Ovary (tissue), 9 donors: Measurements from ENCODE around the gene ACSF3. TPM values are rescaled to one million over a fixed set of nuclear protein-coding genes. Genes with fewer than 3 reads are reported as not detected.

ENCODE experiments used
- DNase-seq, 5 donors: peaks; one replicate each; pipeline ENCODE4 v3.0.0-alpha.2; 2019 to 2020
- H3K27ac ChIP-seq, 2 donors: fragments of 200-600 bp; one replicate each; pipeline versions ENCODE4 v1.5.1 to v1.8.0; 2019 to 2022
- H3K27me3 ChIP-seq: fragments of 200-600 bp; one replicate; pipeline ENCODE4 v1.8.0; 2022
- H3K36me3 ChIP-seq: fragments of 200-600 bp; sonication (generic); one replicate; pipeline ENCODE4 v1.5.1; 2019
- H3K4me1 ChIP-seq: one replicate; pipeline ENCODE4 v1.8.1; 2013; ENCODE audit warnings: mild to moderate bottlenecking, moderate library complexity; ENCODE audit not compliant: insufficient read depth
- H3K4me3 ChIP-seq: fragments of 200-600 bp; sonication (generic); one replicate; pipeline ENCODE4 v1.5.1; 2017
- H3K9me3 ChIP-seq, 2 donors: fragments of 200-600 bp in 1 of 2; sonication (generic) in 1 of 2; one replicate each; pipeline versions ENCODE4 v1.5.1 to v1.8.1; 2013 to 2019; ENCODE audit warnings: mild to moderate bottlenecking in 1 of 2, moderate library complexity in 1 of 2
- EP300 ChIP-seq: sonication (generic); formaldehyde crosslinking; IDR thresholded peaks from one replicate; pipeline ENCODE4 v1.6.1; 2017; ENCODE audit warnings: antibody characterized with exemption
- POLR2A ChIP-seq: fragments of 450-650 bp; IDR thresholded peaks from one replicate; pipeline ENCODE4 v1.6.1; 2017; ENCODE audit warnings: antibody characterized with exemption, mild to moderate bottlenecking, moderate library complexity
- WGBS, 3 donors: extraction: QIAGEN DNeasy Blood & Tissue Kit in 1 of 3; methylation state at CpG; one replicate each; pipeline versions ENCODE4 v1.1.5 to v1.1.7; 2013 to 2017; 5-methylcytosine and 5-hydroxymethylcytosine counted together
- intact Hi-C, 4 donors: fragments of 100-400 bp; cut with DNase I; formaldehyde crosslinking; loops; one replicate each; pipeline versions ENCODE4 v1.11.0 to v1.15.1; 2022 to 2023
- polyA plus RNA-seq, 2 donors: library from polyadenylated mRNA; stranded (reverse); fragments of 200-250 nt in 1 of 2; fragments of 350-450 nt in 1 of 2; fragmentation: Illumina TruSeq in 1 of 2; extraction: RNeasy Lipid Tissue Mini Kit (QIAGEN cat#74804) in 1 of 2; gene quantifications; one replicate each; pipeline ENCODE4 v1.2.3, GENCODE V29; 2013 to 2014
- total RNA-seq, 7 donors: library from RNA; depleted of rRNA in 2 of 7; stranded (reverse); fragments of >200 nt in 2 of 7; fragmentation: NEBNext Ultra II Directional in 3 of 7; extraction: Animal tissue kit (Norgen Biotek cat#: 25700) in 3 of 7; gene quantifications; one replicate each; pipeline versions ENCODE4 v1.1.0 to v1.2.4, GENCODE V29; 2016 to 2023
- TF ChIP-seq, protein P1 (sequence below), 3 donors: fragments of 450-650 bp in 2 of 3; fragments of 200-600 bp in 1 of 3; IDR thresholded peaks; one replicate each; pipeline versions ENCODE4 v1.5.1 to v1.8.0; 2016 to 2022; ENCODE audit warnings: antibody characterized with exemption in 3 of 3, mild to moderate bottlenecking in 1 of 3
- donor health status: DM: no; HTN: no; CAD: no; lungs with moderate emphysema.
- donor health status: DM: no; HTN: no; CAD: no.
- donor health status: Bipolar disorder and iron deficiency.
- donor health status: DM: yes; HTN: yes; CAD: no.
- donor health status: DM: no; HTN: no; CAD: no.
- donor health status: DM: yes; HTN: yes; CAD: no.

Gene ACSF3
- total and polyA plus RNA-seq, 9 donors: 16.2 to 40.9 (median 28.0) TPM

DNA sequence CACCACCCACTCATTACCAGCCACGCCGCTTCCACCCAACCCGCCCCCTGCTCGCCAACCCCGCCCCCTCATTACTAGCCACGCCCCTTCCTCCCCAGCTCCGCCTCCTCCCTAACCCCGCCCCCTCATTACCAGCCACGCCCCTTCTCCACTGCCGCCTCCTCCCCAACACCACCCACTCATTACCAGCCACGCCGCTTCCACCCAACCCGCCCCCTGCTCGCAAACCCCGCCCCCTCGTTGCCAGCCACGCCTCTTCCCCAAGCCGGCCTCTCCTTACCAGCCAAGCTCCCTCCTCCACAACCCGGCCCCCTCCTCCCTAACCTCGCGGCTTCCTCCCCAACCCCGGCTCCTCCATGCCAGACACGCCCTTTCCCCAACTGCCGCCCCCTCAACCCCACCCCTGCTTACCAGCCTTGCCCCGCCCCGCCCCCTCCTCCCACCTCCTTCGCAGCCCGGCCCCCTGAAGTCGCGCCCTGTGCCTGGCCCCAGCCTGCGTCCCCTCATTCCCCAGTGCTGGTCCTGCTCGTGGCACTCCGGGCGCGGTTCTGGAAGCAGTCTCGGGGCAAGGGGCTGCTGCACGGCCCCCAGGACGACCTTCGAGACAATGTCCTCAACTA lies 99.4 kb downstream of the ACSF3 start:
- Histone ChIP-seq H3K36me3 (no peaks in the 10 kb centered on the region), H3K4me1 (peaks cover 6% of the 10 kb centered on the region), H3K9me3 (no peaks in the 10 kb centered on the region), H3K4me3 (no peak overlapping the region), H3K27ac (no peak overlapping the region), H3K27me3 (no peaks in the 10 kb centered on the region)
- peak; percentile 75 to 86 (median 79) for DNase-seq
- TF ChIP-seq, protein P1, sequence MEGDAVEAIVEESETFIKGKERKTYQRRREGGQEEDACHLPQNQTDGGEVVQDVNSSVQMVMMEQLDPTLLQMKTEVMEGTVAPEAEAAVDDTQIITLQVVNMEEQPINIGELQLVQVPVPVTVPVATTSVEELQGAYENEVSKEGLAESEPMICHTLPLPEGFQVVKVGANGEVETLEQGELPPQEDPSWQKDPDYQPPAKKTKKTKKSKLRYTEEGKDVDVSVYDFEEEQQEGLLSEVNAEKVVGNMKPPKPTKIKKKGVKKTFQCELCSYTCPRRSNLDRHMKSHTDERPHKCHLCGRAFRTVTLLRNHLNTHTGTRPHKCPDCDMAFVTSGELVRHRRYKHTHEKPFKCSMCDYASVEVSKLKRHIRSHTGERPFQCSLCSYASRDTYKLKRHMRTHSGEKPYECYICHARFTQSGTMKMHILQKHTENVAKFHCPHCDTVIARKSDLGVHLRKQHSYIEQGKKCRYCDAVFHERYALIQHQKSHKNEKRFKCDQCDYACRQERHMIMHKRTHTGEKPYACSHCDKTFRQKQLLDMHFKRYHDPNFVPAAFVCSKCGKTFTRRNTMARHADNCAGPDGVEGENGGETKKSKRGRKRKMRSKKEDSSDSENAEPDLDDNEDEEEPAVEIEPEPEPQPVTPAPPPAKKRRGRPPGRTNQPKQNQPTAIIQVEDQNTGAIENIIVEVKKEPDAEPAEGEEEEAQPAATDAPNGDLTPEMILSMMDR (IDR thresholded peaks at IDR 0.05): no peak
- TF ChIP-seq POLR2A (no peak), EP300 (no peak)
- intact Hi-C loops: no loop called here
- 5 to 9% (median 6%) methylated on average over 21 to 39 of the region's 39 CpGs for WGBS, 3 donors

DNA sequence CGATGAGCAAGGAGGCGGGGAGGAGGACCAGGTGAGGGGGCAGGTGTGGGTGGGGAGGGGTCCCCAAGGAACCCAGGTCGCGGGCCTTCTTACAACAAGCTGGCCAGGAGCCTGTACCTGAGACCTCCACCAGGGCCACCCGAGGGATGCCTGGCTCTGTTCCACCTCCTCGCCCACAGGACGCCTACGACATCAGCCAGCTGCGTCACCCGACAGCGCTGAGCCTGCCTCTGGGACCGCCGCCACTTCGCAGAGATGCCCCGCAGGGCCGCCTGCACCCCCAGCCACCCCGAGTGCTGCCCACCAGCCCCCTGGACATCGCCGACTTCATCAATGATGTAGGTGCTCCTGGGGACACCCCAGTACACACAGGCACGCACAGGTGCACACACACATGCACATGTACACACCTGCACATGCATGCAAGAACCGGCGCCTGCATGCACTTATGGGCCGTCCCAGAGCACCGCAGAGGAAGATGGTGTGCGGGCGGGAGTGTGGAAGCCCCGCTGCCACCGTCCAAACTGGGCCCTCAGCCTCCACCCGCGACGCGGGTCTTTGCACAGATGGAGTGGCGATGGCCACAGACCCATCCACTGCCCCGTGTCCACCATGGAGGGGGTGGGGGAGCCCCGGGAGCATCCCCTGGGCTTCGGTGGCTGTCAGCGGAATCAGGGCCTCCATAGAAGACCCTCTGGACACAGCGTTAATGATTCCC lies 100.1 kb downstream of the ACSF3 start:
- TF ChIP-seq, protein P1 (IDR thresholded peaks at IDR 0.05): no peak
- TF ChIP-seq POLR2A (no peak), EP300 (no peak)
- intact Hi-C loops: no loop called here
- no peak overlapping the region for H3K27ac ChIP-seq
- 62 to 74% (median 67%) methylated on average over 36 to 38 of the region's 38 CpGs for WGBS, 3 donors
- H3K36me3 ChIP-seq: no peaks in the 10 kb centered on the region
- no peak overlapping the region for H3K4me3 ChIP-seq
- H3K4me1 ChIP-seq: peaks cover 6% of the 10 kb centered on the region
- H3K9me3 ChIP-seq: no peaks in the 10 kb centered on the region
- peak in 4 of 5 donors; percentile 41 to 75 (median 68) for DNase-seq
- H3K27me3 ChIP-seq: no peaks in the 10 kb centered on the region

DNA sequence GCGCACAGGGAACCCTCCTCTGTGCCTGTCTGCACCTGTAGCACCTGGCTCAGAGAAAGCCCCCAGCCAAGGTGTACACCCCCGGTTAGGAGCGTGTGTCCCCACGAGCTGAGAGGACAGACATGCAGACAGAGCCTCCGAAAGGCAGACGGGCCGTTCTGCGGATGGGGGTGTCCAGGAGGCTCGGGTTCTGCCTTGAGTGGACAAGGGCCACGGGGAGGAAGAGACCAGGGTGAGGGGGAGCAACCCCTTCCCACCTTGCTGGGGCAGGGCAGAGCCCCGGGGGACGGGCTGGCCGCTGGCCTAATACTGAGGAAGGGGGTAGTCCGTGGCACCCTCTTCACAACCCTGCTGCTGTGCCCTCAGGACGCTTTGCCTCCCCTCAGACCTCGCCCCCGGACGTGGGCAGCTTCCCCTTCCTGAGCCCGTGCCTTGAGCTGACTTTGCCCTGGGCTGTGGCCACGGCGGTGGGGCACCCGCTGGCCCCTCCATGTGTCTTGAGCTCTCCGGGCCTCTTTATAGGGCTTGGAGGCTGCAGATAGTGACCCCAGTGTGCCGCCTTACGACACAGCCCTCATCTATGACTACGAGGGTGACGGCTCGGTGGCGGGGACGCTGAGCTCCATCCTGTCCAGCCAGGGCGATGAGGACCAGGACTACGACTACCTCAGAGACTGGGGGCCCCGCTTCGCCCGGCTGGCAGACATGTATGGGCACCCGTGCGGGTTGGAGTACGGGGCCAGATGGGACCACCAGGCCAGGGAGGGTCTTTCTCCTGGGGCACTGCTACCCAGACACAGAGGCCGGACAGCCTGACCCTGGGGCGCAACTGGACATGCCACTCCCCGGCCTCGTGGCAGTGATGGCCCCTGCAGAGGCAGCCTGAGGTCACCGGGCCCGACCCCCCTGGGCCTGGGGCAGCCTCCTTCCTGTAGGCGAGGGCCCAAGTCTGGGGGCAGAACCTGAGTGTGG lies 101.0 kb downstream of the ACSF3 start:
- Histone ChIP-seq H3K9me3 (no peaks in the 10 kb centered on the region), H3K36me3 (no peaks in the 10 kb centered on the region), H3K27me3 (no peaks in the 10 kb centered on the region), H3K4me3 (no peak overlapping the region), H3K4me1 (peaks cover 6% of the 10 kb centered on the region), H3K27ac (no peak overlapping the region)
- DNase-seq: peak in 3 of 5 donors; percentile 21 to 39 (median 36)
- TF ChIP-seq, protein P1 (IDR thresholded peaks at IDR 0.05): no peak
- TF ChIP-seq POLR2A: no peak
- no peak for TF ChIP-seq EP300
- intact Hi-C loops: no loop called here
- 84 to 88% (median 86%) methylated on average over 40 to 45 of the region's 45 CpGs for WGBS, 3 donors

DNA sequence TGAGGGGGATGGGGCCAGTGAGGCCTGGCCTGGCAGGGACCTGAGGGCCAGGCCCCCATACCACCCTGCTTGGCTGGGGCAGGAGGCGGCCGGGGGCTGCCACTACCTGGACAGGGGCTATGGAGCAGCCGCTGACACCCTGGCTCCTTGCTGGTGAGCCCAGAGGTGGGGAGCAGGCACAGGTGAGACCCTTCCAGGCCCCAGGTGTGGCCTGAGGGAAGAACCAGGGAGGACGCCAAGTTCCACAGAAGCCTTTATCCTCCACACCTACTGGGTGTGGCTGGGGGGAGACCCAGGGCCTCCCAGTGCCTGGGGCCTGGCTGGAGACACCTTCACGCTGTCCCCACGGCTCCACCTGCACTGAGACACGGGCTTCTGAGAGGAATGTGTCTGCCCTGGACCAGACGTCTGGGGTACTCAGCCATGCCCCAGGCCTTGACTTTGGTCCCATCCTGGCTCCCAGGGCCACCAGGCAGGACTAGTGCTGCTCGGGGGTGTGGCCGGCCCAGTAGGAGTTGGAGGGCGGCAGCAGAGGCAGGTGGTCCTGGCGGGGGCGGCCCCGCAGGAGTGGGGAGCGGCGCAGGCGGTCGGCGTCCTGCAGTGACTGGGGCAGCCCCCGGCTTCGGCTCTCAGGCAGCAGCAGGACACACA lies 102.0 kb downstream of the ACSF3 start:
- peak in 2 of 5 donors; percentile 31 to 39 for DNase-seq
- TF ChIP-seq EP300: no peak
- intact Hi-C loops: no loop called here
- no peak overlapping the region for H3K27ac ChIP-seq
- no peak overlapping the region for H3K4me3 ChIP-seq
- H3K36me3 ChIP-seq: no peaks in the 10 kb centered on the region
- peaks cover 8% of the 10 kb centered on the region for H3K4me1 ChIP-seq
- H3K9me3 ChIP-seq: no peaks in the 10 kb centered on the region
- 71 to 89% (median 84%) methylated on average over 17 to 21 of the region's 21 CpGs for WGBS, 3 donors
- H3K27me3 ChIP-seq: no peaks in the 10 kb centered on the region
